Measurements from ENCODE around the gene TMEFF2.
"Not testable (repeated sequence)": the region's sequence is repeated elsewhere in the genome, so short reads cannot be mapped to it uniquely, and the experiment has no call there.

Gene TMEFF2

GRCh38 chr2:192166946-192167345, 27.8 kb downstream of the TMEFF2 start:
- DNase-seq: no peak

- DNase-seq: no peak
Measured at GRCh38 chr2:192165842-192166241, 28.9 kb downstream of the TMEFF2 start.

DNA sequence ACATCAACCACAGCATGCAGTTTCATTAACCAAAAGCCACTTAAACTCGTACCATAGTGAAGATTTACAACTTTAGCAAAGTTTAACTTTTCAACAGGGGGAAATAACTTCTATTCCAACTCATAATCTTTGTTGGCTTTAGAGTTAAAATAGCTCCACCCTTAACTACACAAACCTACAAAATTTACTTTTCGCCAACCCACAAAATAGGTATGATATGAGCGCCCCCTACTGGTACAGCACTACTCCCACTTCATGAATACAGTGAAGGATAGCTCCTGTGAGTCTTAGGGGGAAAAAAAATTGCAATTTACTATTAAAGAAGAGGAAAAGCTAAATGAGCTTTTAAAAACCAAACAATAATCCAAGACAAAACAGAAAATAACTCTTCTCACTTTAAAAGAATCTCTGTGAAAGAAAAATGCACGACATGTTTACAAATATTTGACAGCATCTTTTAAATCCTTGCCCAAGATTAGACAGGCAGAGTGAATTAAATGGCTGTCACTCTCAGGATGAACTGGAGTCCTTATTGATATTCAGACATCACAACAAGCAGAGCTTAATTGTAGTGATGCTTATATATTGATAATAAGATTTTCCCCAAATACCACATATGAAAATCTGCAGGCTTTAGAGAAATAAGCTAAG, 32.2 kb downstream of the TMEFF2 start:
- peak; percentile 35 for DNase-seq

GRCh38 chr2:192161656-192162290, 33.0 kb downstream of the TMEFF2 start:
- DNase-seq: no peak

- DNase-seq: no peak
Measured at GRCh38 chr2:192159736-192160135, 35.0 kb downstream of the TMEFF2 start.

GRCh38 chr2:192159208-192159607, 35.5 kb downstream of the TMEFF2 start:
- DNase-seq: no peak

GRCh38 chr2:192157776-192158175, 37.0 kb downstream of the TMEFF2 start:
- DNase-seq: no peak

GRCh38 chr2:192155511-192156118, 39.1 kb downstream of the TMEFF2 start:
- no peak for DNase-seq

- no peak for DNase-seq
Measured at GRCh38 chr2:192153561-192153960, 41.2 kb downstream of the TMEFF2 start.

- peak; percentile 36 for DNase-seq
Measured at GRCh38 chr2:192151853-192152252, 42.9 kb downstream of the TMEFF2 start.

DNA sequence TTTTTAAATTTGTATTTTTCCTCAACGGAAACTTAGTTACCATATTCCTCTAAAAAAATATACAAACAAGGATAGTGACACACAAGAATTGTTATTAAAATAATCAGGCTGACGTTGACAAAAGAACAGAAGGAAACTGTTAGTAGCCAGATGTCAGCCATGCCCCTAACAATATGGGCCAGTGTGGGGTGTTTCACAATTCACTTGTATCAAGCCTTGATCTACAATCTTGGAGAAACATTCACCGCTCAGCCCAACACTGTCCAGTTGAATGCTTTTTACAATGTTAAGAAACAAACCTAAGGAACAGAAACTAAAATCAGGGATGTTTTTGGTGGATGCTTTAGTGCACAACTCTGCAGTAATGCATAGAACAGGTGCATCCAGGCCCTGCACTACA, 44.6 kb downstream of the TMEFF2 start:
- DNase-seq: no peak

- no peak for DNase-seq
Measured at GRCh38 chr2:192148620-192149321, 46.0 kb downstream of the TMEFF2 start.

DNA sequence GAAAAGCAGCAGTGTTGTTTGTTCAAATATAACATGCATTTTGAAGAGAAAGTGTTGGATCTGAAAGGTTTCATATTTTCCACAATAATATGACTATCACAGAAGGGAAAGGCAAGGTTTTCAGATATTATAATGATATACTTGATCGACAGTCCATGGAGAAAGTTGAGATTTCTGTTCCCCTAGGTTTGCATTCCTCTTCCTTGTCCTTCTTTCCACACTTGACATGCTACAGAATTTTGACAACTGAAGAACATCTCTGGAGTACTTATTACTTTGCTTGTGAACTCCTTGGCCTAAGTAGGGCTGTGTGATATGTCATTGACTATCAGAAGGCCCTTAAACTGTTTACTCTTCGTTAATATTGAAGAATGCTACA, 46.5 kb downstream of the TMEFF2 start:
- no peak for DNase-seq

GRCh38 chr2:192146069-192147015, 48.4 kb downstream of the TMEFF2 start:
- no peak for DNase-seq

- no peak for DNase-seq
Measured at GRCh38 chr2:192145496-192145895, 49.2 kb downstream of the TMEFF2 start.

- no peak for DNase-seq
Measured at GRCh38 chr2:192140236-192140839, 54.4 kb downstream of the TMEFF2 start.

GRCh38 chr2:192139813-192140212, 54.9 kb downstream of the TMEFF2 start:
- no peak for DNase-seq

DNA sequence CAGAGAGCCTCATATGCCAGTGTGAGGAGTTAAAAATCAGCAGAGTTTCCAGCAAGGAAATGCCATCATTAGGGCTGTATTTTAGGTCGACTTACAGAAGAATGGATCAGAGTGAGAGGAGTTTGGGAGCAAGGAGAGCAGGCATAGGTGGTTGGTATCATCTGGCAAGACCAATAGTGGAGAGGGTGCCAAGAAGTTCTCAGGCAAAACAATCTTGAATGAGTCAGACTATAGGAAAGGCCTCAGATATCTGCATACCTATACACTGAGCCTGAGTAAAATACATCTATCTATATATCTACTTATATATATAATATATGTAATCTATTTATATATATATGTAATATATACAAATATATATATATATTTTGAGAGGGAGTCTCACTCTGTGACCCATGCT, 57.3 kb downstream of the TMEFF2 start:
- no peak for DNase-seq

GRCh38 chr2:192132604-192133003, 62.1 kb downstream of the TMEFF2 start:
- not testable (repeated sequence) for DNase-seq

- DNase-seq: not testable (repeated sequence)
Measured at GRCh38 chr2:192130312-192130711, 64.4 kb downstream of the TMEFF2 start.

GRCh38 chr2:192128655-192129054, 66.1 kb downstream of the TMEFF2 start:
- no peak for DNase-seq

DNA sequence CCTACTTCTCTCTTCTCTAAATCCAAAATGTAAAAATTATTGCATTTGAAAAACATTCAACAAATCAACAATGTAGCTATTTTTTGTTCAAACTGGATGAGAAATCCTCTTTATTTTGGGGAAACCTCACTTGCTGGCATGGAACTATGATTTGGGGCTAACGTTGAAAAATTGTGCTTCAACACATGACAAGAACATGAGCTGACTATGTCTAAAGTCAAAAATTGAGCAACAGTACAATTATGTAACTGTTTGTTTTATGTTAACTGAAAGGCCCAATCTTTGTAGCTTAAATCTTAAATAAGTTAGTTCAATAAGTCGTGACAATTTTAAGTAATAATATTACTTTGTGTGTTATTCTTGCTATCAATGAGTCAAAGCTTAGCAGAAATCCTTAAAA, 67.3 kb downstream of the TMEFF2 start:
- no peak for DNase-seq
